A172 (cell line): ENCODE measurements around the gene ZBTB49. TPM values are rescaled to one million over a fixed set of nuclear protein-coding genes. Genes with fewer than 3 reads are reported as not detected.
"Not testable (repeated sequence)": the region's sequence is repeated elsewhere in the genome, so short reads cannot be mapped to it uniquely, and the experiment has no call there.

ENCODE experiments used
- DNase-seq: peaks from one replicate; pipeline ENCODE4 v3.0.0-alpha.2; 2015; ENCODE audit warnings: low spot score
- total RNA-seq: library from RNA; depleted of rRNA; stranded (reverse); fragments of >200 nt; shearing (Covaris generic); gene quantifications from 2 replicates; pipeline ENCODE4 v1.2.3, GENCODE V29; 2014; rRNA removed

The ZBTB49 gene, protein sequence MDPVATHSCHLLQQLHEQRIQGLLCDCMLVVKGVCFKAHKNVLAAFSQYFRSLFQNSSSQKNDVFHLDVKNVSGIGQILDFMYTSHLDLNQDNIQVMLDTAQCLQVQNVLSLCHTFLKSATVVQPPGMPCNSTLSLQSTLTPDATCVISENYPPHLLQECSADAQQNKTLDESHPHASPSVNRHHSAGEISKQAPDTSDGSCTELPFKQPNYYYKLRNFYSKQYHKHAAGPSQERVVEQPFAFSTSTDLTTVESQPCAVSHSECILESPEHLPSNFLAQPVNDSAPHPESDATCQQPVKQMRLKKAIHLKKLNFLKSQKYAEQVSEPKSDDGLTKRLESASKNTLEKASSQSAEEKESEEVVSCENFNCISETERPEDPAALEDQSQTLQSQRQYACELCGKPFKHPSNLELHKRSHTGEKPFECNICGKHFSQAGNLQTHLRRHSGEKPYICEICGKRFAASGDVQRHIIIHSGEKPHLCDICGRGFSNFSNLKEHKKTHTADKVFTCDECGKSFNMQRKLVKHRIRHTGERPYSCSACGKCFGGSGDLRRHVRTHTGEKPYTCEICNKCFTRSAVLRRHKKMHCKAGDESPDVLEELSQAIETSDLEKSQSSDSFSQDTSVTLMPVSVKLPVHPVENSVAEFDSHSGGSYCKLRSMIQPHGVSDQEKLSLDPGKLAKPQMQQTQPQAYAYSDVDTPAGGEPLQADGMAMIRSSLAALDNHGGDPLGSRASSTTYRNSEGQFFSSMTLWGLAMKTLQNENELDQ
- total RNA-seq, result 0.91 and 6.3 TPM in 2 replicates

DNA sequence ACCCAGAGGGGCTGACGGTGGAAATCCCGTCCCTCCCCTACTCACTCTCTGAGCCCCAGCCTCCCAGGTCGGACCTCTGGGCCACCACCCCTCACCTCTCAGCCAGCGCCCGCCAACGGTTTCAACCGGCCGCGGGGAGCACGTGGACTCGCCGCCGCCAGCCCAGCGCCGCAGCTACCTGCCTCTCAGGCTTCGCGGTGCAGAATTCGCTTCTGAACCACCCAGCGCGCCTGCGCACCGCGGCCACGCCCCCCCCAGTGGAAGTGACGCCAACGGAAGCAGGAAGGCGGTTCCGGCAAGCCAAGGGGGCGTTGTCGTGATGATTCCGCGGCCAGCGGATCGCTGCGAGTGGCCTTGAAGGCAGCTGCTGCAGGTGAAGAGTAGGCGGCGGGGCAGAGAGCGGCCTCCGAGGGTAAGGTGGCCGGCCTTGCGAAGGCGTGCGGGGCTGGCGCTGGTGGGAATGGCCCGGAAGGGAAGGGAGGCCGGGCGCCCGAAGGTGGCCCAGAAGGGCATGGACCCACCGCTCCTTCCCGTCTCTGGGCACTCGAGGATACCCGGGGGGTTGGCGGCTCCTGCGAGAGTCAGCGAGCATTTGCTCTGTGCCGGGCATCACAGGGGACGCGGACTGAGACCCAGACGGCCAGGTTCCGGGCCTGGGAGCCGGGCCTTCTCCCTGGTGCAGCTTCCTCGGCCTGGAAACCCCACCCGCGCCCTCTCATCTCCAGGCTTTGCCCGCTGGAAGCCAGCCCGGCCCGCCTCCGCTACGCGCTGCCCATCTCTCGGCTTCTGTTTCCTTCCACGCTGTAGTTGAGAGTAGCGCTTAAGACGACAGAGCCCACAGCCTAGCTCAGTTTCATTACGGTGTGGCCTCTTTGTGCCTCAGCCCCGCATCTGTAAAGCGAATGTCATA, at the start of gene ZBTB49, which contains the start of gene LYAR:
Gene ZBTB49, plus strand, starts transcription at position 311 of the 910 bp plus-strand sequence. CDS start 9,695 bp downstream, outside the sequence.
Gene LYAR, minus strand, starts transcription at position 214 of the 910 bp plus-strand sequence. CDS start 6,412 bp downstream, outside the sequence.
- DNase-seq, result peak; percentile 71

DNA sequence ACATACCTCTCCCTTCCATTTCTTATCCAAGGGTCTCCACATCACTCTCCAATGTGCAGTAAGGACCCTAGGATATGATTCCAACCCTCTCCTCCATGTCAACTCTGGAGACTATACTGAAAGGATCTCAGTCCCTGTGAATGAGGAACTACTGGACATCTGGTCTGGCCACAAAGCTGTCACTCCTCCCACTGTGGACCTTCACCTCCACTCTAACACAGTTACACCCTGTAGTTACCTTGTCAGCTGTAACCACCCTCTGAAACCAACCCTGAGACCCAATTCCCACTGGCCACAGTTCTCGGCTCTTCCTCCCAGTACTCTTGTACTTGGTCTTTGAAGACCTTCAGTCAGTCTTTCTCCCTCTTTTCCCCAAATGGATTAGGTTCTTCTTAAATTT, 44.9 kb upstream of the ZBTB49 start:
- no peak for DNase-seq

DNA sequence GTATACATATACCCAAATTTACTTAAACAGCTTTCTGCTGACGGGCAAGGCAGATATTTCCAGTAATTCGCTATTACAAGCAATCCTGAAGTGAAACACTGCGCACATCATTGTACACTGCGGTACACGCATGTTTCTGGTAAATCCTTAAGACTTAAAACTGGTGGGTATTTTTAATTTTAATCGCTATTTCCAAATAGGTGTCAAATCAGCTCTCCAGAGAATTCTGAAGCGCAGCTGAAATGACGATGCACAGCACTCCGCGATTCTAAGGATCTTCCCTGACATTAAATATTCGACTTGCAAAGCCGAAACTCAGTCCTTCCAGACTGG, 42.4 kb upstream of the ZBTB49 start:
- no peak for DNase-seq

DNA sequence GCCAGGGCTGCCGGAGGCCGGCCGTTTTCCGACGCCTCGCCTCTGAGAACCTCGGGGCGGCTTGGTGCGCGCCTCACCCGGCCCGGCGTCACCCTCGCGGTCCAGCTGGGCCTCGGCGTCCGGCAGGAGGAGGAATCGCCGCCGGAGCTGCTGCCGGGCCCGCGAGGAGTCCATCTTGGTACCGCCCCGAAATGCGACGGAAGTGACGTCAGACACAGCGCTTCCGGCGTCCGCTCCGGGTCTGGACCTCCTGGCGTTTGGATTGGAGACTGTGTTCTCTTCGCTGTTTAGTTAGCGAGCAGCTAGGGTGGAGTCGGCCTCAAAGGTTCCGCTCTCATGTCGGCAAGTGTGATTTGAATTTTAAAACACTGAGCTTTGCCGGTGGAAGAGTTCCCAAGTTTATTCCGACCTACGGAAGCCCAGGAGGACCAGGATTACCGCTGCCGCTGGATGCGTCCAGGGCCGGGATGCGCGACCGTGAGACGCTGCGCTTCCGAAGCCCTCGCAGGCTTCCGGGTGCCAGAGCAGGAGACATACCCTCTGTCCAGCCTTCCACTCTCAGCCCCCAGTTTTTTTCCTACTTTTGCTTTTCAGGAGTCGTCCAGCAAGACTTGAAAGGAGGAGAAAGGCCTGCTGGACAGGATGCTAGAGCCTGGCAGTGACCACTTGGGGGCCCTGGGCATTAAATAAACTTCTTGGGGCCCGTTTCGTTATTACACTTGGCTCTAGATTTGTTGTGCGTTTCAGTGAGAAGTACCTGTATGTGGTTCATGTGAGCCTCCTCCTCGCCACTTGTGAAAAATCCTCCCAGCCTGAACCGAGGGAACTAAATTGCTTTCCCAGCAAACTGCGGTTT, 41.8 kb upstream of the ZBTB49 start, which contains the start of gene TMEM128:
Gene TMEM128, minus strand, starts transcription at position 195 of the 856 bp plus-strand sequence. Its CDS starts 21 bp downstream, at position 174.
- peak; percentile 84 for DNase-seq

DNA sequence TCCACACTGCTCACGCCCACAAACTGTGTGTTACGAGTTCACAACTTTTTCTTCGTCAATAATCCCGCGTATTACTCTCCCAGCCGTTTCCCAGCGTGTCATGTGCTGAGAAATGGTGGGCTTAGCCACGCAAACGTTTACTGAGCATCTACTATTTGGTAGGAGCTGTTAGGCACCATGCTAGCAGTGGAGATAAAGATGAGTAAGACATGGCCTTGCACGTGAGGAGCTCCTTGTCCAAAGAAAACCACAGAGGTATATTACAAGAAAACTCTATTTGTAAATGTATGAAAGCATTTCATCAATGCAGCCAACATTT, 41.2 kb upstream of the ZBTB49 start:
- no peak for DNase-seq

- DNase-seq, result not testable (repeated sequence)
These were observed 40.7 kb upstream of the ZBTB49 start for GRCh38 chr4:4249342-4249741.

- no peak for DNase-seq
These were observed 40.2 kb upstream of the ZBTB49 start for GRCh38 chr4:4249866-4250265.

DNA sequence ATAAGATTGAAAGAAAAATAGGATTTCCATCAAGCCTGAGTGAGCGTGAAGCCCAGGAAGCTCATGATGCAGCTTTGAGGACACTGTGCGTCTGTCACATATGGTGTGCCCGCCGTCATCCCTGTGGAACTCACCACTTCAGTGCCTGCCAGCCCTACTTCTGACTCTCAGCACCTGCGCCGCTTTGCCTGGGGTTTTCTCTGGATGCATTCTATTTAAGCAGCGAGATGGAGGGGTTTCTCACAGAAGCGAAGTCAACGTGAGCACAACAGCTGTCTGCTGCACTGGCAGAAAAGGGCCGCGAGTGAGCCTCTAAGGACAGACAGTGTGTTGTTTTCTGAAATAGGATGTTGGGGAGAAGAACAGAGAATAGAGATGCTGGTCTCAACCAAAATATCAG, 35.9 kb upstream of the ZBTB49 start:
- no peak for DNase-seq

GRCh38 chr4:4254666-4255065, 35.4 kb upstream of the ZBTB49 start:
- DNase-seq, result no peak

DNA sequence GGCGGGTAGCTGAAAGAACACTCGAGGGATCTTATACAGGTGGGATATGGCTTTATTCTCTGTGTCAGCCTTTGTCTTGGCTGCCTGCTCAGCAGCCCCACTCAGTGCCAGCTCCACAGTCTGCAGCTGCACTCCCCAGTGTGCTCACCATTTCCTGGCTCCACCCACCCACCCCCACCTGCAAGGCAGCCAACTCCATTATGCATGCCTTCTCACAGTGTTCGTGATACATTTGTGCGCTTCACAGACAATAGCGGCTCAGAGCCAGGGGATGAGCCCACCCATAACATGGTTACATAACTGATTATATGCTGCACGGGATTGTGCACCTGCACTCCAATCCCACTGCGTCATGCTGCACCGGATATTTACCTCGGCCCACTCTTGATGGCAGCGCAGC, 33.3 kb upstream of the ZBTB49 start:
- DNase-seq, result no peak

- not testable (repeated sequence) for DNase-seq
These were observed 32.3 kb upstream of the ZBTB49 start for GRCh38 chr4:4257705-4258104.

GRCh38 chr4:4259484-4260100, 30.5 kb upstream of the ZBTB49 start:
- no peak for DNase-seq

- peak; percentile 61 for DNase-seq
These were observed 29.8 kb upstream of the ZBTB49 start for GRCh38 chr4:4260185-4260751.

DNA sequence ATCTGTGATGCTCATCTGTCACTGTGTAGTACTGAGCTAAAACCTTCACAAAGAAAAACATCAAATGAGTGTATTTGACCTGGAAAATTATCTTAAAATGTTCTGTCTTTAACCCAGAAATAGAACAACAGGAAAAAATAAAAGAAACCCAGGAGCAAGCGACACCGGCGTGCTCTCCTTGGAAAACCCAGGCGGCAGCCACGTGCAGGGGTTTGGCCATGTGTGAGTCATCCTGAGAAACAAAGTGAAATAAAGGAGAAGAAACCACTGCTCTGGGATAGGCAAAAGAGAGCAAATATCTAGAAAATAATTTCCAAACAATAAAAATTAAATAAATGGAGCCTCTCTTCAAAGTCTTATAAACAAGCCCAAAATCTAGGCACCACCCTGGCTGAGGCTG, 22.1 kb upstream of the ZBTB49 start:
- peak; percentile 29 for DNase-seq

GRCh38 chr4:4268776-4269175, 21.3 kb upstream of the ZBTB49 start:
- DNase-seq, result no peak

DNA sequence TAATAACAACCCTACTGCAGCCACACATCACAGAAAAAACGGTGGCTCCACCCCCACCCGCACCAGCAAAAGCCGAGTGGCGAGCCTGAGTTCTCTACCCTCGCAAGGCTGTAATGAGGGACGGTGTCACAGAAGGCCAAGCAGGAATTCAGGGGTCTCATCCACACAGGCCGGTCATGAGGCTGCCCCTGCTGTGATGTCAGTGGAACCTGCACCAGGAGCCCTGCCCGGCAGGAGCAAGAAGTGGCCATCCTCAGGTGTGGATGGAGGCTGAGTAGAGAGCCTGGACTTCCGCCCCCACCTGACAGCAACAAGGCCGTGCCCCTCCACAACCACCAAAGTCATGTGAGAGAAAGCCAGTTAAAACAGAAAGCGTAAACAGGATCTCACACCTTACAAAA, 20.7 kb upstream of the ZBTB49 start:
- no peak for DNase-seq

DNA sequence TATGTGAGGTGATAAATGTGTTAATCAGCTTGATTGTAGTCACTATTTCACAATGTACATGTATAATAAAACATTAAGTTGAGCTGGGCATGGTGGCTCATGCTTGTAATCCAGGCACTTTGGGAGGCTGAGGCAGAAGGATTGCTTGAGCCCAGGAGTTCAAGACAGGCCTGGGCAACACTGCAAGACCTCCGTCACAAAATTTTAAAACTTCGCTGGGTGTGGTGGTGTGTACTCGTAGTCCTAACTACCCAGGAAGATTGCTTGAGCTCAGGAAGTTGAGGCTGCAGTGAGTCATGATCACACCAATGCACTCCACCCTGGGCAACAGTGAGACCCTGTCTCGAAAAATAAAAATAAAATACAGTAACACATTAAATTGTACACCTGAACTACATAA, 20.2 kb upstream of the ZBTB49 start:
- peak; percentile 60 for DNase-seq

DNA sequence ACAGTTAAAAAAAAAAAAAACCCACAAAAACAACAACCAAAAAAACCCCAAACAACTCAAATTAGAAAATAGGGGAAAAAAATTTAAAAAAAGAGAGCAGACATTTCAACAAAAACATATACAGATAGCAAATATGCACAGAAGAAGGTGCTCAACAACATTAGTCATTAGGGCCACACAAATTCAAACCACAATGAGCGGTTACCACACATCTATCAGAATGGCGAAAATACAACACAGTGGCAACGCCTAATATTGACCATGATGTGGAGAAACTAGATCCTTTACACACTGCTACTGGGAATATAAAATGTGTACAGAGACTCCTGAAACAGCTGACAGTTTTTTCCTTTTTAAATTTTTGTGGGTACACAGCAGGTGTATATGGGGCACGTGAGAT, 19.5 kb upstream of the ZBTB49 start:
- peak; percentile 47 for DNase-seq

GRCh38 chr4:4271912-4272311, 18.1 kb upstream of the ZBTB49 start:
- DNase-seq, result no peak

- no peak for DNase-seq
These were observed 15.8 kb upstream of the ZBTB49 start for GRCh38 chr4:4274226-4274625.
